Astrocyte (in vitro differentiated cells and primary cell): ENCODE data around the gene TDRD15.

Source experiments
- EZH2 ChIP-seq: IDR thresholded peaks from 2 replicates; pipeline ENCODE4 v1.6.1; 2012; ENCODE audit warnings: mild to moderate bottlenecking, low read length, inconsistent platforms; ENCODE audit not compliant: insufficient read depth
- TF ChIP-seq, protein P1 (sequence below): IDR thresholded peaks from 2 replicates; pipeline ENCODE4 v1.5.1; 2011; ENCODE audit warnings: low read depth, mild to moderate bottlenecking, inconsistent platforms, low read length, moderate library complexity; ENCODE audit not compliant: insufficient read depth

DNA sequence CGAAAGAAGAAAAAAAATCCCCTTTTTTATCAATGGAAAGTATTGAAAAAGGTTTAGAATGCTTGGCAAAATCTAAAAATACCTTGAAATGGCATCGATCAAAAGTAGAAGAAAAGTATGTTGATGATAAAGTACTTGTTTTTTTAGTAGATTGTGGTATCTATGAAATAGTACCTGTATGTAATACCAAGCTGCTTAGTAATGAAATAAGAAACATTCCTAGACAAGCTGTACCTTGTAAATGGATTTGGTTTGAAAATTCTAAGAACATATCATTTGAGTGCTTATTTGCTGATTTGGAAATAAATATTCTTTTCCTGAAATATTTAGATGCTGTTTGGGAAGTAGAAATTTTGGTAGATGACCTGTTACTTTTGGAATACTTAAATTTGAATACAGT is 18.4 kb downstream of the TDRD15 start:
- TF ChIP-seq, protein P1, sequence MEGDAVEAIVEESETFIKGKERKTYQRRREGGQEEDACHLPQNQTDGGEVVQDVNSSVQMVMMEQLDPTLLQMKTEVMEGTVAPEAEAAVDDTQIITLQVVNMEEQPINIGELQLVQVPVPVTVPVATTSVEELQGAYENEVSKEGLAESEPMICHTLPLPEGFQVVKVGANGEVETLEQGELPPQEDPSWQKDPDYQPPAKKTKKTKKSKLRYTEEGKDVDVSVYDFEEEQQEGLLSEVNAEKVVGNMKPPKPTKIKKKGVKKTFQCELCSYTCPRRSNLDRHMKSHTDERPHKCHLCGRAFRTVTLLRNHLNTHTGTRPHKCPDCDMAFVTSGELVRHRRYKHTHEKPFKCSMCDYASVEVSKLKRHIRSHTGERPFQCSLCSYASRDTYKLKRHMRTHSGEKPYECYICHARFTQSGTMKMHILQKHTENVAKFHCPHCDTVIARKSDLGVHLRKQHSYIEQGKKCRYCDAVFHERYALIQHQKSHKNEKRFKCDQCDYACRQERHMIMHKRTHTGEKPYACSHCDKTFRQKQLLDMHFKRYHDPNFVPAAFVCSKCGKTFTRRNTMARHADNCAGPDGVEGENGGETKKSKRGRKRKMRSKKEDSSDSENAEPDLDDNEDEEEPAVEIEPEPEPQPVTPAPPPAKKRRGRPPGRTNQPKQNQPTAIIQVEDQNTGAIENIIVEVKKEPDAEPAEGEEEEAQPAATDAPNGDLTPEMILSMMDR, result no peak
- no peak for TF ChIP-seq EZH2
